ENCODE measurements around the gene EMCN.
"Not testable (repeated sequence)": the region's sequence is repeated elsewhere in the genome, so short reads cannot be mapped to it uniquely, and the experiment has no call there.

The EMCN gene

GRCh38 chr4:100369871-100370270, 148.0 kb downstream of the EMCN start:
- DNase-seq: no peak

GRCh38 chr4:100367451-100367850, 150.4 kb downstream of the EMCN start:
- DNase-seq: no peak

- DNase-seq: no peak
Measured at GRCh38 chr4:100366213-100366612, 151.6 kb downstream of the EMCN start.

- DNase-seq: no peak
Measured at GRCh38 chr4:100362366-100362765, 155.5 kb downstream of the EMCN start.

- DNase-seq: no peak
Measured at GRCh38 chr4:100361336-100361735, 156.5 kb downstream of the EMCN start.

- DNase-seq: no peak
Measured at GRCh38 chr4:100360211-100360610, 157.6 kb downstream of the EMCN start.

GRCh38 chr4:100359441-100359840, 158.4 kb downstream of the EMCN start:
- no peak for DNase-seq

GRCh38 chr4:100357542-100357941, 160.3 kb downstream of the EMCN start:
- DNase-seq: no peak

GRCh38 chr4:100356172-100356571, 161.7 kb downstream of the EMCN start:
- no peak for DNase-seq

GRCh38 chr4:100352352-100352751, 165.5 kb downstream of the EMCN start:
- not testable (repeated sequence) for DNase-seq

- no peak for DNase-seq
Measured at GRCh38 chr4:100348473-100348872, 169.3 kb downstream of the EMCN start.

- no peak for DNase-seq
Measured at GRCh38 chr4:100347241-100347640, 170.6 kb downstream of the EMCN start.

- no peak for DNase-seq
Measured at GRCh38 chr4:100345585-100345984, 172.2 kb downstream of the EMCN start.
